Fibroblast of villous mesenchyme (primary cell): ENCODE data around the gene KLRC3. TPM values are rescaled to one million over a fixed set of nuclear protein-coding genes. Genes with fewer than 3 reads are reported as not detected.
"Not testable (repeated sequence)": the region's sequence is repeated elsewhere in the genome, so short reads cannot be mapped to it uniquely, and the experiment has no call there.

Experiments used
- DNase-seq: peaks from one replicate; pipeline ENCODE4 v3.0.0-alpha.2; 2010; ENCODE audit warnings: low read depth
- H3K4me3 ChIP-seq: 2 replicates; pipeline ENCODE4 v1.5.1; 2011; ENCODE audit warnings: low read depth, mild to moderate bottlenecking, low read length
- total RNA-seq: library from RNA; depleted of rRNA; stranded (reverse); fragments of >200 nt; gene quantifications from 2 replicates; pipeline ENCODE4 v1.2.3, GENCODE V29; 2012
- TF ChIP-seq, protein P1 (sequence below): IDR thresholded peaks from 2 replicates; pipeline ENCODE4 v1.5.1; 2012; ENCODE audit warnings: low read depth, mild to moderate bottlenecking, low read length; ENCODE audit not compliant: insufficient read depth

The KLRC3 gene
- total RNA-seq, 1 donor, result not detected

DNA sequence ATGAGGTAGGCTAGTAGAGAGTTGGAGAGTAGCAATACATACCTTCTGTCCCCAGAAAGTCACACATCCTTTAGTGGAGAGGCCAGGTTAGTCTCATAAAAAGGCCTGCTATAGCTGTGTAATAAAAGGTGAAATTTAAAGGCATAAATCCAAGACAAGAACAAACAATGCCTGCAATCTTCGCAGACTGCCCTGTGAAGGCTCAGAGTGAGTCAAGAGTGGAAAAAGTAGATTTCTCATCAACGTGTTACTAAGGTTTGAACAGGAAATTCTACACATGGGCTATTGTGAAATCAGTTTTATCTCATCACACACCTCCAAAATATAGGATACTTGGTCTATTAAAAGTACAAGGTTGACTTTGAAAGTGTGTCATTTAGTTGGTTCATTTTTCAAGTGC lies 32.8 kb upstream of the KLRC3 start, which contains the start of gene KLRC1:
KLRC1 (minus strand) TSS at position 222 of the 400 bp plus-strand sequence. CDS start 2,221 bp downstream, outside the sequence.
- TF ChIP-seq, protein P1, sequence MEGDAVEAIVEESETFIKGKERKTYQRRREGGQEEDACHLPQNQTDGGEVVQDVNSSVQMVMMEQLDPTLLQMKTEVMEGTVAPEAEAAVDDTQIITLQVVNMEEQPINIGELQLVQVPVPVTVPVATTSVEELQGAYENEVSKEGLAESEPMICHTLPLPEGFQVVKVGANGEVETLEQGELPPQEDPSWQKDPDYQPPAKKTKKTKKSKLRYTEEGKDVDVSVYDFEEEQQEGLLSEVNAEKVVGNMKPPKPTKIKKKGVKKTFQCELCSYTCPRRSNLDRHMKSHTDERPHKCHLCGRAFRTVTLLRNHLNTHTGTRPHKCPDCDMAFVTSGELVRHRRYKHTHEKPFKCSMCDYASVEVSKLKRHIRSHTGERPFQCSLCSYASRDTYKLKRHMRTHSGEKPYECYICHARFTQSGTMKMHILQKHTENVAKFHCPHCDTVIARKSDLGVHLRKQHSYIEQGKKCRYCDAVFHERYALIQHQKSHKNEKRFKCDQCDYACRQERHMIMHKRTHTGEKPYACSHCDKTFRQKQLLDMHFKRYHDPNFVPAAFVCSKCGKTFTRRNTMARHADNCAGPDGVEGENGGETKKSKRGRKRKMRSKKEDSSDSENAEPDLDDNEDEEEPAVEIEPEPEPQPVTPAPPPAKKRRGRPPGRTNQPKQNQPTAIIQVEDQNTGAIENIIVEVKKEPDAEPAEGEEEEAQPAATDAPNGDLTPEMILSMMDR, result no peak
- no peak within 1 kb of the TSS for H3K4me3 ChIP-seq
- no peak for DNase-seq

DNA sequence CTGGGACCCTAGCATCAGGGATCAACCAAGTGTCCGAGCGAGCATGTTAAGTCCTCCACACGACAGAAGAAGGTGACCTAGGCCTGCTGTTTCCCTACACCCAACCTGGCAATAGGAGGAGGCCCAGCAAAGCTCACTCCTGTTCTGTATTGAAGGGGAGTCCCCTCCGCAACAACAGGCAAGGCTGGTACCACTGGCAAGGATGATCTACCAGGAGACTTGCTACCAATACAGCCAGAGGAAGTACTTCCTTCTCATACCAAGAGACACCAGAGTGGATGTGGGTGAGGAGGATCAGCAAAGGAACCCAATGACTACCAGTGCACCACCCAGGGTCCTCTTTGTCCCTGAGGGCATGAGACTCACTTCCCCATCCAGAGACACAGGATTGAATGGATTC lies 27.8 kb upstream of the KLRC3 start:
- no peak for DNase-seq
- H3K4me3 ChIP-seq, result no peak overlapping the region
- TF ChIP-seq, protein P1, result no peak

DNA sequence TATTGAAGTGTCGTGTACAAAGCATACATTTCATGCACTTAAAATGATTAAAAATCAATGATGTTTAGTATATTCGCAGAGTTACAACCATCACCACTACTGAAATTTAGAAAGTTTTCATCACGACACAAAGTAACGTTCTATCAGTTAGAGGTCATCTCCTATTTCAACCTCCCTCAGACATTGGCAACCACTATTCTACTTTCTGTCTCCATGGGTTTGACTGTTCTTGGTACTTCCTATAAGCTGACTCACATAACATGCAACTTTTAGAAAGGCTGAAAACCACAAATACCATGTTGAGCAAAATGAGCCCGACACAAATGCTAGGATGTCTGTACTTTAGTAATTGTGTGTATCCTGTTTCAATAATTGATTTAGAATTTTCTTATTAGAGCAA lies 25.7 kb upstream of the KLRC3 start:
- not testable (repeated sequence) for DNase-seq, H3K4me3 ChIP-seq

DNA sequence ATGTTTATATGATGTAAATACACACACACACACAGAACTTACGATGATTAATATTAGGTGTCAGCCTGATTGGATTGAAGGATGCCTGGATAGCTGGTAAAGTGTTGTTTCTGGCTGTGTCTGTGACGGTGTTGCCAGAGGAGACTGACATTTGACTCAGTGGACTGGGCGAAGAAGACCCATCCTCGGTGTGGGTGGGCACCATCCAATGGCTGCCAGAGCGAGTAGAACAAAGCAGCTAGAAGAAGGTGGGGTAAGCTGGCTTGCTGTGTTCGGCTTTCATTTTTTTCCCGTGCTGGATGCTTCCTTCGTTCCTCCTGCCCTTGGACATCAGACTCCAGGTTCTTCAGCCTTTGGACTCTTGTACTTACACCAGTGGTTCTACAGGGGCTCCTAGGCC lies 20.7 kb upstream of the KLRC3 start:
- H3K4me3 ChIP-seq, DNase-seq: not testable (repeated sequence)

DNA sequence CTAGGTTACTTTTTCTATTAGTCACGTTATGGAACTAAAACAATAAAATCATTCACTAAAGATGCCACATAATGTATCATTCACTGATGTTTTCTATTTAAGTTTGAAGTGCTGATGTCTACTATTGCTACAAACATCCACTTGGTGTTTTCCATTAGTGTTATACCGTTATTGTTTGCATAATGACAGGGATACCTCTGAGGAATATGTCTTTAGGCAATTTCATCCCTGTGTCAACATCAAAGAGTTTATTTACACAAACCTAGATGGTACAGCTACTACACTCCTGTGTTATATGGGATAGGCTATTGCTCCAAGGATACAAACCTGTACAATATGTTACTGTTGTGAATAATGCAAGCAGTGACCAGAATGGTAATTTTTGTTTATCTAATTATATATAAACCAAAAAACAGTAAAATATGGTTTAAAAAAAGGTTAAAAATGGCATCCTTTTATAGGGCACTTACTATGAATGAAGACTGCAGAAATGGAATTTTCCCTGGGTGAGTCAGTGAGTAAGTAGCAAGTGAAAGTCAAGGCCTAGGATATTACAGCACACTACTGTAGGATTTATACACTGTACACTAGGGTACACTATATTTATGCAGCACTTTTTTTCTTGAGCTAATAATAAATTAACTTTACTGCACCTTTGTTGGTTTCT lies 19.3 kb upstream of the KLRC3 start:
- not testable (repeated sequence) for H3K4me3 ChIP-seq
- peak; percentile 40 for DNase-seq

DNA sequence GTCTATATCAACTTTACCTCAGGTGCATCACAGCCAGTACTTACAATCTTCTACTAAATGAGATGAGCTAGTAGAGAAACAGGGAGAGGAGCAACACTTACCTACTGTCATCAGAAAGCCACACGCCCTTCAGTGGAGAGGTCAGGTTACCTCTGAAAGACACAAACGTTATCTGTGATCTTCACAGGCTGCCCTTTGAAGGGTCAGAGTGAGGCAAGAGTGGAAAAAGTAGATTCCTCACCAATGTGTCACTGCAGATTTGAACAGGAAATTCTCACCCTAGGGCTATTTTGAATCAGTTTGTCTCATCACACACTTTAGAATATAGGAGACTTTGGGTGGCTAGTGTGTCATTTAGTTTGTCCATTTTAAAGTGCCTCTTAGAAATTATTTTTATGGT lies 17.2 kb upstream of the KLRC3 start:
- not testable (repeated sequence) for DNase-seq, H3K4me3 ChIP-seq

DNA sequence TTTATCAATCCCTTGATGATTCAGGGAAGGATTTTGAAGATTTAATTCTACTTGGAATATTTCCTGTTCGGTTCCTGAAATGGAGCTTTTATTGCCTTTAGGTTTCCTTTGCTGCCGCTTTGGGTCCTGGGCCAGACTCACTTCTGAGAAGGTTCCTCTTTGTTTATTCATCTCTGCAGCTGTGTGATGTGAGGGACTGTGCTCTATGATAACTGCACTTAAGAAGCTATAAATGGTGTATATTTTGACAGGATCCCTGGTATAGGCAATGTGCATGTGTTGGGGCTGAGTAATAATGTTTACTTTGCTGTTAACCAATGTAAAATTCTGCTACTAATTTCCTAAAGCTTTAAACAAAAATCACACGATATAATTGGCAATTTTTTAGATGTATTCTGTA lies 15.4 kb upstream of the KLRC3 start, which contains the start of gene KLRC2:
KLRC2 (minus strand) TSS at position 195 of the 400 bp plus-strand sequence; CDS start at position 171, 24 bp downstream.
- H3K4me3 ChIP-seq, result not testable (repeated sequence)
- peak; percentile 79 for DNase-seq

DNA sequence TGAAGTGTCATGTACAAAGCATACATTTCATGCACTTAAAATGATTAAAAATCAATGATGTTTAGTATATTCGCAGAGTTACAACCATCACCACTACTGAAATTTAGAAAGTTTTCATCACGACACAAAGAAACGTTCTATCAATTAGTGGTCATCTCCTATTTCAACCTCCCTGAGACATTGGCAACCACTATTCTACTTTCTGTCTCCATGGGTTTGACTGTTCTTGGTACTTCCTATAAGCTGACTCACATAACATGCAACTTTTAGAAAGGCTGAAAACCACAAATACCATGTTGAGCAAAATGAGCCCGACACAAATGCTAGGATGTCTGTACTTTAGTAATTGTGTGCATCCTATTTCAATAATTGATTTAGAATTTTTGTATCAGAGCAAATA lies 10.2 kb upstream of the KLRC3 start:
- not testable (repeated sequence) for DNase-seq, H3K4me3 ChIP-seq

DNA sequence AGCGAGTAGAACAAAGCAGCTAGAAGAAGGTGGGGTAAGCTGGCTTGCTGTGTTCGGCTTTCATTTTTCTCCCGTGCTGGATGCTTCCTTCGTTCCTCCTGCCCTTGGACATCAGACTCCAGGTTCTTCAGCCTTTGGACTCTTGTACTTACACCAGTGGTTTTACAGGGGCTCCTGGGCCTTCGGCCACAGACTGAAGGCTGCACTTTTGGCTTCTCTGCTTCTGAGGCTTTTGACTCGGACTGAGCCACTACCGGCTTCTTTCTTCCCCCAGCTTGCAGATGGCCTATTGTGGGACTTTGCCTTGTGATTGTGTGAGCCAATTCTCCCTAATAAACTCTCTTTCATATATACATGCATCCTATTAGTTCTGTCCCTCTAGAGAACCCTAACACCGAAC lies 5.5 kb upstream of the KLRC3 start:
- H3K4me3 ChIP-seq, DNase-seq: not testable (repeated sequence)

DNA sequence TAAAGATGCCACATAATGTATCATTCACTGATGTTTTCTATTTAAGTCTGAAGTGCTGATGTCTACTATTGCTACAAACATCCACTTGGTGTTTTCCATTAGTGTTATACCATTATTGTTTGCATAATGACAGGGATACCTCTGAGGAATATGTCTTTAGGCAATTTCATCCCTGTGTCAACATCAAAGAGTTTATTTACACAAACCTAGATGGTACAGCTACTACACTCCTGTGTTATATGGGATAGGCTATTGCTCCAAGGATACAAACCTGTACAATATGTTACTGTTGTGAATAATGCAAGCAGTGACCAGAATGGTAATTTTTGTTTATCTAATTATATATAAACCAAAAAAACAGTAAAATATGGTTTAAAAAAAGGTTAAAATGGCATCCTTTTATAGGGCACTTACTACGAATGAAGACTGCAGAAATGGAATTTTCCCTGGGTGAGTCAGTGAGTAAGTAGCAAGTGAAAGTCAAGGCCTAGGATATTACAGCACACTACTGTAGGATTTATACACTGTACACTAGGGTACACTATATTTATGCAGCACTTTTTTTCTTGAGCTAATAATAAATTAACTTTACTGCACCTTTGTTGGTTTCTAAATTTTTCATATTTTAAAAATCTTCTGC lies 4.0 kb upstream of the KLRC3 start:
- peak; percentile 10 for DNase-seq
- not testable (repeated sequence) for H3K4me3 ChIP-seq

DNA sequence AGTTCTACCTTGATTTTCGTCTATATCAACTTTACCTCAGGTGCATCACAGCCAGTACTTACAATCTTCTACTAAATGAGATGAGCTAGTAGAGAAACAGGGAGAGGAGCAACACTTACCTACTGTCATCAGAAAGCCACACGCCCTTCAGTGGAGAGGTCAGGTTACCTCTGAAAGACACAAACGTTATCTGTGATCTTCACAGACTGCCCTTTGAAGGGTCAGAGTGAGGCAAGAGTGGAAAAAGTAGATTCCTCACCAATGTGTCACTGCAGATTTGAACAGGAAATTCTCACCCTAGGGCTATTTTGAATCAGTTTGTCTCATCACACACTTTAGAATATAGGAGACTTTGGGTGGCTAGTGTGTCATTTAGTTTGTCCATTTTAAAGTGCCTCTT lies 1.8 kb upstream of the KLRC3 start:
- H3K4me3 ChIP-seq, DNase-seq: not testable (repeated sequence)

DNA sequence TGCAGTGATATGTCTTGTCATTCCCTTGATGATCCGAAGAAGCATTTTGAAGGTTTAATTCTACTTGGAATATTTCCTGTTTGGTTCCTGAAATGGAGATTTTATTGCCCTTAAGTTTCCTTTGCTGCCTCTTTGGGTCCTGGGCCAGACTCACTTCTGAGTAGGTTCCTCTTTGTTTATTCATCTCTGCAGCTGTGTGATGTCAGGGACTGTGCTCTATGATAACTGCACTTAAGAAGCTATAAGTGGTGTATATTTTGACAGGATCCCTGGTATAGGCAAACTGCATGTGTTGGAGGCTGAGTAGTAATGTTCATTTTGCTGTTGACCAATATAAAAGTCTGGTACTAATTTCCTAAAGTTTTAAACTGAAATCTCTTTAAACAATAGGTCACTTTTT lies 11.0 kb downstream of the KLRC3 start, which contains the start of gene KLRC4:
KLRC4 (minus strand) TSS at position 366 of the 400 bp plus-strand sequence; CDS start at position 184, 182 bp downstream.
- peak; percentile 75 for DNase-seq
- H3K4me3 ChIP-seq, result no peak within 1 kb of the TSS
- TF ChIP-seq, protein P1, result no peak
